Mucosa of gallbladder (tissue), 1 donor: ENCODE results near the gene ATP5F1C. TPM values are rescaled to one million over a fixed set of nuclear protein-coding genes. Genes with fewer than 3 reads are reported as not detected.
"Not testable (repeated sequence)": the region's sequence is repeated elsewhere in the genome, so short reads cannot be mapped to it uniquely, and the experiment has no call there.

Source experiments
- DNase-seq: peaks from one replicate; pipeline ENCODE4 v3.0.0-alpha.2; 2020; ENCODE audit warnings: low spot score
- total RNA-seq: library from RNA; stranded (reverse); gene quantifications from one replicate; pipeline ENCODE4 v1.2.1, GENCODE V29; 2021
- donor health status: DM: no; HTN: no; CAD: no.

Gene ATP5F1C
- 234 TPM for total RNA-seq

- DNase-seq = peak; percentile 98
These were observed at the start of gene ATP5F1C, which contains the start of gene KIN for GRCh38 chr10:7787857-7788638. Gene ATP5F1C (plus strand): TSS chr10:7788177. CDS start chr10:7788208, 31 bp downstream. Gene KIN (minus strand): TSS chr10:7787993. CDS start chr10:7787933, 60 bp downstream.

GRCh38 chr10:7738536-7739407, 49.2 kb upstream of the ATP5F1C start:
- DNase-seq = no peak

- DNase-seq = no peak
These were observed 43.7 kb upstream of the ATP5F1C start for GRCh38 chr10:7744307-7744706.

- not testable (repeated sequence) for DNase-seq
These were observed 39.3 kb upstream of the ATP5F1C start for GRCh38 chr10:7748637-7749036.

- no peak for DNase-seq
These were observed 37.8 kb upstream of the ATP5F1C start for GRCh38 chr10:7750222-7750621.

- no peak for DNase-seq
These were observed 35.7 kb upstream of the ATP5F1C start for GRCh38 chr10:7752251-7752650.

- DNase-seq = no peak
These were observed 32.9 kb upstream of the ATP5F1C start for GRCh38 chr10:7755103-7755502.

GRCh38 chr10:7756360-7756992, 31.5 kb upstream of the ATP5F1C start:
- peak; percentile 12 for DNase-seq

- DNase-seq = no peak
These were observed 24.0 kb upstream of the ATP5F1C start for GRCh38 chr10:7763929-7764328.

- DNase-seq = no peak
These were observed 21.7 kb upstream of the ATP5F1C start for GRCh38 chr10:7766241-7766640.

- DNase-seq = no peak
These were observed 20.8 kb upstream of the ATP5F1C start for GRCh38 chr10:7767209-7767608.

- DNase-seq = no peak
These were observed 19.6 kb upstream of the ATP5F1C start for GRCh38 chr10:7768417-7768816.

- DNase-seq = peak; percentile 68
These were observed 13.9 kb upstream of the ATP5F1C start for GRCh38 chr10:7773845-7774801.

GRCh38 chr10:7776777-7777176, 11.2 kb upstream of the ATP5F1C start:
- no peak for DNase-seq

GRCh38 chr10:7782194-7782593, 5.8 kb upstream of the ATP5F1C start:
- not testable (repeated sequence) for DNase-seq

GRCh38 chr10:7786430-7786829, 1.5 kb upstream of the ATP5F1C start:
- DNase-seq = no peak

GRCh38 chr10:7787150-7787856, 674 bp upstream of the ATP5F1C start:
- no peak for DNase-seq

GRCh38 chr10:7788639-7789286, 786 bp downstream of the ATP5F1C start:
- no peak for DNase-seq

GRCh38 chr10:7789390-7789789, 1.4 kb downstream of the ATP5F1C start:
- DNase-seq = no peak

- DNase-seq = no peak
These were observed 4.6 kb downstream of the ATP5F1C start for GRCh38 chr10:7792541-7792940.
